Osteocyte (in vitro differentiated cells): Measurements from ENCODE around the gene ZNF627. TPM values are rescaled to one million over a fixed set of nuclear protein-coding genes. Genes with fewer than 3 reads are reported as not detected.

Source experiments
- DNase-seq: peaks from one replicate; pipeline ENCODE4 v3.0.0; 2021; ENCODE audit warnings: mixed read lengths; ENCODE audit not compliant: unreplicated experiment; ENCODE audit errors: extremely low spot score
- H3K27ac Mint-ChIP-seq: one replicate; pipeline ENCODE4 v1.8.0; 2021; ENCODE audit warnings: mild to moderate bottlenecking, mixed read lengths; ENCODE audit not compliant: unreplicated experiment
- H3K27me3 Mint-ChIP-seq: one replicate; pipeline ENCODE4 v1.8.0; 2021; ENCODE audit warnings: mixed read lengths; ENCODE audit not compliant: unreplicated experiment
- H3K36me3 Mint-ChIP-seq: one replicate; pipeline ENCODE4 v1.8.0; 2021; ENCODE audit warnings: mixed read lengths; ENCODE audit not compliant: unreplicated experiment
- H3K4me1 Mint-ChIP-seq: one replicate; pipeline ENCODE4 v1.8.0; 2021; ENCODE audit warnings: mixed read lengths; ENCODE audit not compliant: unreplicated experiment
- H3K4me3 Mint-ChIP-seq: one replicate; pipeline ENCODE4 v1.8.0; 2021; ENCODE audit warnings: mild to moderate bottlenecking, moderate library complexity, mixed read lengths; ENCODE audit not compliant: unreplicated experiment
- H3K9me3 Mint-ChIP-seq: one replicate; pipeline ENCODE4 v1.8.0; 2021; ENCODE audit warnings: mixed read lengths; ENCODE audit not compliant: unreplicated experiment
- total RNA-seq: library from RNA; stranded (reverse); gene quantifications from 2 replicates; pipeline ENCODE4 v1.2.1, GENCODE V29; 2021
- TF ChIP-seq, protein P1 (sequence below): fragments of 200-600 bp; sonication (generic); IDR thresholded peaks from 2 replicates; pipeline ENCODE4 v1.5.0; 2021; ENCODE audit warnings: antibody characterized with exemption, mild to moderate bottlenecking, moderate library complexity

ZNF627 gene
- total RNA-seq, 1 donor from 2014 or later: 18.2 TPM

DNA sequence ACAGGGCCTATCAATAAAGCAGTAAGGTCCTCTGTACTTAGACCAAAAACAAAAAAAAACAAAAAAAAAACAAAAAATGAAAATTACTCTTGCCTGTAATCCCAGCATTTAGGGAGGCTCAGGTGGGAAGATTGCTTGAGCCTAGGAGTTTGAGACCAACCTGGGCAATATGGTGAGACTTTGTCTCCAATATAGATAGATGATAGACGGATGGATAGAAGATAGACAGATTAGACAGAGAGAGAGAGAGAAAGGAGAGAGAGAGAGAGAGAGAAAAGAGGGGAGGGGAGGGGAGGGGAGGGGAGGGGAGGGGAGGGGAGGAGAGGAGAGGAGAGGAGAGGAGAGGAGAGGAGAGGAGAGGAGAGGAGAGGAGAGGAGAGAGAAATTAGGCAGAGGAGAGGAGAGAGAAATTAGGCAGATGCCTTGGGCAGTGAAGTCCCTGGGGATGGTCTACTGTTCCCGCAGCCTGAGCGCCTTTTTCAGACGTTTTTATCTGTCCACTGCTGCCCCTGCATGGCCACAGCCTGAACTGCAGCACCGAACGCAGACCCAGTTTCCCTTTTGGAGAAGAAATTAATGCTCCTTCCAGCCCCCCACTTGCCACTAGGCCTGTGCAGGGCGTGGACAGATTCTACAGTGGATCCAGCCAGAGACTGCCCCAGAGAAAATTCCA lies 9.8 kb upstream of the ZNF627 start:
- Mint-ChIP-seq H3K36me3 (no peaks in the 10 kb centered on the region), H3K4me3 (no peak overlapping the region), H3K9me3 (no peaks in the 10 kb centered on the region), H3K27me3 (no peaks in the 10 kb centered on the region), H3K4me1 (peaks cover 3% of the 10 kb centered on the region), H3K27ac (peak overlapping the region; percentile 47)
- peak; percentile 92 for DNase-seq
- TF ChIP-seq, protein P1, sequence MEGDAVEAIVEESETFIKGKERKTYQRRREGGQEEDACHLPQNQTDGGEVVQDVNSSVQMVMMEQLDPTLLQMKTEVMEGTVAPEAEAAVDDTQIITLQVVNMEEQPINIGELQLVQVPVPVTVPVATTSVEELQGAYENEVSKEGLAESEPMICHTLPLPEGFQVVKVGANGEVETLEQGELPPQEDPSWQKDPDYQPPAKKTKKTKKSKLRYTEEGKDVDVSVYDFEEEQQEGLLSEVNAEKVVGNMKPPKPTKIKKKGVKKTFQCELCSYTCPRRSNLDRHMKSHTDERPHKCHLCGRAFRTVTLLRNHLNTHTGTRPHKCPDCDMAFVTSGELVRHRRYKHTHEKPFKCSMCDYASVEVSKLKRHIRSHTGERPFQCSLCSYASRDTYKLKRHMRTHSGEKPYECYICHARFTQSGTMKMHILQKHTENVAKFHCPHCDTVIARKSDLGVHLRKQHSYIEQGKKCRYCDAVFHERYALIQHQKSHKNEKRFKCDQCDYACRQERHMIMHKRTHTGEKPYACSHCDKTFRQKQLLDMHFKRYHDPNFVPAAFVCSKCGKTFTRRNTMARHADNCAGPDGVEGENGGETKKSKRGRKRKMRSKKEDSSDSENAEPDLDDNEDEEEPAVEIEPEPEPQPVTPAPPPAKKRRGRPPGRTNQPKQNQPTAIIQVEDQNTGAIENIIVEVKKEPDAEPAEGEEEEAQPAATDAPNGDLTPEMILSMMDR: peak; percentile 86

DNA sequence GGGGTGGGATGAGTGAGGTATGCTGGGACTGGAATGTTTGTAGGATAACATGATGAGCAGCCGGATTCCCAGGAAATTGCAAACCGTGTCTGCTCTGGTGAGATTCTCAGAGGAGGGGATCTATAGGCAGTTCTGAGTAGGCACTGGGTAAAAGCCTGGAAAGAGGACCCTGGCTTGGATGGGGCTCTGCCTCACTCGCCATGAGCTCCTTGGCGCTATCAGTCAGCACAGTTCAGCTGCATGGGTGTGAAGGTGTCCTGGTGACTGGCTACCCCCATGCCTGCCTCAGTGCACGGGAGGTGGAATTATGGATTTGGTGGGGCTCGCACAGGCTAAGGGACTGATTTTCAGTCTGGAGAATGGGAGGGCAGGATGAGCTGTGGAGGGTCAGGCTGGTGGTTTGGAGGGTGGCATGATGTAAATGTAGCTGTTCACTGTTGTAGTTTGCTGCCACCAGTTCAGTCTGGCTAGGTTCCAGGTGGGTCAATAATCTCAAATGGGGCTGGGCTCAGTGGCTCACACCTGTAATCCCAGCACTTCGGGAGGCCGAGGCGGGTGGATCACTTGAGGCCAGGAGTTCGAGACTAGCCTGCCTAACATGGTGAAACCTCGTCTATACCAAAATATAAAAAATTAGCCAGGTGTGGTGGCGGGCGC lies 9.2 kb upstream of the ZNF627 start:
- no peaks in the 10 kb centered on the region for H3K9me3 Mint-ChIP-seq
- H3K27me3 Mint-ChIP-seq: no peaks in the 10 kb centered on the region
- TF ChIP-seq, protein P1: no peak
- no peaks in the 10 kb centered on the region for H3K36me3 Mint-ChIP-seq
- peaks cover 3% of the 10 kb centered on the region for H3K4me1 Mint-ChIP-seq
- no peak for DNase-seq
- no peak overlapping the region for H3K4me3 Mint-ChIP-seq
- H3K27ac Mint-ChIP-seq: peak overlapping the region; percentile 47

DNA sequence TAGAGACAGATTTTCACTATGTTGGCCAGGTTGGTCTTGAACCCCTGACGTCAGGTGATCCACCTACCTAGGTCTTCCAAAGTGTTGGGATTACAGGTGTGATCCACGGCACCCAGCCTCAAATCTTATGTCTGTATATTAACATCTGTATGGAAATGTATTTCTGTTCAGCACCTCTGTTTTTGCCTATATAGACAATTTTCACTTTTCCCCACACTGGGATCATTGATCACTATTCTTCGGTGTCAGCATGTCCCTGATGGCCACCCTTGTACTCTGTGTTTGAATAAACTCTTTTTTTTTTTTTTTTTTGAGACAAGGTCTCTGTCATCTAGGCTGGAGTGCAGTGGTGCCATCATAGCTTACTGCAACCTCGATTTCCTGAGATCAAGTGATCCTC lies 3.2 kb upstream of the ZNF627 start:
- peaks cover 3% of the 10 kb centered on the region for H3K36me3 Mint-ChIP-seq

DNA sequence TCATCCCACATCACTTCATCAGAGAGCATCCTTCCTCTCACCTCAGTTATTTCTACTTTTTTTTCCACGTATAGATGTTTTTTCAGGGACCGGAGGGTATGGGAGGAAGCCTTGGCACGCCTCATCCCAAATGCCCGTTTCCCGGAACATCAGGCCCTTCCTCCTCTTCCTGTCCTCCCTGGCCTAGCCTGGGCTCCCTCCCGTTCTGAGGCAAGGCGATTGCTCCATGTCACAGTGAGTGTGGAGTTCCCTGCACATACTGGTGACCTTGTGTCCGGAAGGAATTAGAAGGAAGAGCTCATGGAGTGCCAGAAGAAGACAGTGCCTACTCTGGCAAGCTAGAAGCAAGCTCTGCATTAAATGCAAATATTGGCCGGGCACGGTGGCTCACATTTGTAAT lies 1.1 kb upstream of the ZNF627 start:
- H3K4me1 Mint-ChIP-seq: peaks cover 35% of the 10 kb centered on the region
- H3K4me3 Mint-ChIP-seq: no peak overlapping the region
- no peaks in the 10 kb centered on the region for H3K27me3 Mint-ChIP-seq
- H3K36me3 Mint-ChIP-seq: peaks cover 8% of the 10 kb centered on the region
- peak overlapping the region; percentile 96 for H3K27ac Mint-ChIP-seq
- TF ChIP-seq, protein P1: no peak
- no peaks in the 10 kb centered on the region for H3K9me3 Mint-ChIP-seq
- DNase-seq: no peak

More for the DNA sequence above, 3.2 kb upstream of the ZNF627 start:
- H3K9me3 Mint-ChIP-seq: no peaks in the 10 kb centered on the region
- peaks cover 16% of the 10 kb centered on the region for H3K4me1 Mint-ChIP-seq
- no peak for DNase-seq
- H3K27me3 Mint-ChIP-seq: no peaks in the 10 kb centered on the region
- TF ChIP-seq, protein P1: no peak
- H3K27ac Mint-ChIP-seq: no peak overlapping the region
- H3K4me3 Mint-ChIP-seq: no peak overlapping the region

DNA sequence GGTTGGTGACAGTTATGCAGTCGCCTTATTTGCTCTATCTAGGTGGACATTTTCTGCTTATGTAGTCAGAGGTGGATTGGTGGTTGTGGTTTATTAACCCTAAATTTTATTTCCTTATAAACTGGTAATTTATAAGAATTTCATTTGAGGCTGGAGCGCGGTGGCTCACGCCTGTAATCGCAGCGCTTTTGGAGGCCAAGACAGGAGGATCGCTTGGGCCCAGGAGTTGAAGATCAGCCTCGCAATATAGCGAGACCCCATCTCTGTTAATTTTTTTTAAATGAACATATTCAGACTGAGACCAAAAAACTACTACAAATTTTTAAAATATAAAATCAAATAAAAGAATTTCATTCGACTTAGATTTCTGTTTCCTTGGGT lies 810 bp downstream of the ZNF627 start:
- DNase-seq: no peak
- TF ChIP-seq, protein P1: no peak
- H3K27me3 Mint-ChIP-seq: no peaks in the 10 kb centered on the region

More for the DNA sequence above, 810 bp downstream of the ZNF627 start:
- Mint-ChIP-seq H3K4me3 (peak overlapping the region; percentile 98), H3K36me3 (peaks cover 13% of the 10 kb centered on the region), H3K4me1 (peaks cover 45% of the 10 kb centered on the region), H3K27ac (peak overlapping the region; percentile 96), H3K9me3 (no peaks in the 10 kb centered on the region)
